ENCODE results near the gene CCND3. TPM values are rescaled to one million over a fixed set of nuclear protein-coding genes. Genes with fewer than 3 reads are reported as not detected.

The CCND3 gene
- total and polyA plus RNA-seq, 2 of the 13 experiments (the other 11 are each of a cell fraction or from before 2014, with no cell fraction given) = 4.3 to 7.2 TPM

DNA sequence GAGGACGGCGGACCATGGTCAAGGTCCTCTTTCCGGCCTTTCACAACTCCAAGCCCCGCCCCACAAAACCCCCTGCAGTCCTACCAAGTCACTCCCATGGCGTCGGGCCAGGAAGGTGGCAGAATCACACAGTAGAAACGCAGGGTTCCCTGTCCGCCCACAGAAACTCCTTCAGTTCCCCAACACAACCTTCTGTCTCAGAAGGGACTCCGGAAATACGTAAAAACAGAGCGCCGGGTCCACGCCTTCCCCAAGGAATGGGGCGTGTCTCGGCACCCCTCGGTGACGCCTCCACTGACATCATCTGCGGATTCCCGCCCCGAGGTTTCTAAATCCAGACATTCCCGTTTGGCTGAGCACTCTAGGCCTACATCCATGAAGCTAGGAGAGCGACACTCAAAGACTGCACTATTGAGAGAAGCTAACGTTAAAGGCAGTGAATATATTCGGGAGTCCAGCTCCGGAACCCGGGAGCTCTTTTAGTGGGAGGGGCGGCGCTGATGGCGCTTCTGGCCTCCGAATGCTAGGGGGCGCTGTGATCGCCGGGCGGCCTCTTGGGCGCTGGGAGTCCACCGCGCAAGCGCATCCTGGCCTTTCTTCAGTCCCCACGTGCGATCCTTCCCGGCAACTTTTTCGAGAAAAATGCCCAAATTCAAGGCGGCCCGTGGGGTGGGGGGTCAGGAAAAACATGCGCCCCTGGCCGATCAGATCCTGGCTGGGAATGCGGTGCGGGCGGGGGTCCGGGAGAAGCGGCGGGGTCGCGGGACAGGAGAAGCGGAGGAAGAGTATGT lies 20.5 kb downstream of the CCND3 start, which contains the start of the genes BYSL and MED20 (continued):
- peak; percentile 94 for TF ChIP-seq KIAA2018 (CRISPR knock-in tag; IDR thresholded peaks at IDR 0.05; ENCODE audit: borderline replicate concordance)
- peak; percentile 73; the same call in 1 of the 2 replicates for TF ChIP-seq SPEN (CRISPR knock-in tag; IDR thresholded peaks at IDR 0.05; ENCODE audit: low read depth)
- TF ChIP-seq ZNF503 (CRISPR knock-in tag; IDR thresholded peaks at IDR 0.05) = peak; percentile 76; the same call in 1 of the 2 replicates
- peak; percentile 39; the same call in 1 of the 2 replicates for TF ChIP-seq ZNF24 (IDR thresholded peaks at IDR 0.05)
- TF ChIP-seq TRIM22 (IDR thresholded peaks at IDR 0.05) = no peak
- TF ChIP-seq TRIM24 (CRISPR knock-in tag; IDR thresholded peaks at IDR 0.05) = no peak
- TF ChIP-seq ZNF678 (CRISPR knock-in tag; IDR thresholded peaks at IDR 0.05) = no peak; the same call in 1 of the 2 replicates
- TF ChIP-seq ZSCAN20 (CRISPR knock-in tag; IDR thresholded peaks at IDR 0.05; ENCODE audit: borderline replicate concordance) = peak; percentile 95
- TF ChIP-seq PRMT3 (CRISPR knock-in tag; IDR thresholded peaks at IDR 0.05; ENCODE audit: borderline replicate concordance, low read depth) = no peak
- peak; percentile 97 for TF ChIP-seq SMYD3 (CRISPR knock-in tag; IDR thresholded peaks at IDR 0.05)
- TF ChIP-seq KLF9 (CRISPR knock-in tag; IDR thresholded peaks at IDR 0.05; ENCODE audit: low read depth) = 0 out of 2 replicates have a peak, but pooled peaks have one; percentile 84
- TF ChIP-seq KLF11 (CRISPR knock-in tag; IDR thresholded peaks at IDR 0.05) = no peak; the same call in 1 of the 2 replicates
- TF ChIP-seq ZNF354B (CRISPR knock-in tag; IDR thresholded peaks at IDR 0.05) = peak; percentile 94; the same call in 1 of the 2 replicates
- TF ChIP-seq, protein P1, sequence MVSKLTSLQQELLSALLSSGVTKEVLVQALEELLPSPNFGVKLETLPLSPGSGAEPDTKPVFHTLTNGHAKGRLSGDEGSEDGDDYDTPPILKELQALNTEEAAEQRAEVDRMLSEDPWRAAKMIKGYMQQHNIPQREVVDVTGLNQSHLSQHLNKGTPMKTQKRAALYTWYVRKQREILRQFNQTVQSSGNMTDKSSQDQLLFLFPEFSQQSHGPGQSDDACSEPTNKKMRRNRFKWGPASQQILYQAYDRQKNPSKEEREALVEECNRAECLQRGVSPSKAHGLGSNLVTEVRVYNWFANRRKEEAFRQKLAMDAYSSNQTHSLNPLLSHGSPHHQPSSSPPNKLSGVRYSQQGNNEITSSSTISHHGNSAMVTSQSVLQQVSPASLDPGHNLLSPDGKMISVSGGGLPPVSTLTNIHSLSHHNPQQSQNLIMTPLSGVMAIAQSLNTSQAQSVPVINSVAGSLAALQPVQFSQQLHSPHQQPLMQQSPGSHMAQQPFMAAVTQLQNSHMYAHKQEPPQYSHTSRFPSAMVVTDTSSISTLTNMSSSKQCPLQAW (CRISPR knock-in tag; IDR thresholded peaks at IDR 0.05) = peak; percentile 92
- TF ChIP-seq SMARCC2 (IDR thresholded peaks at IDR 0.05) = no peak; the same call in 1 of the 2 replicates
- no peak for TF ChIP-seq JARID2 (CRISPR knock-in tag; IDR thresholded peaks at IDR 0.05; ENCODE audit: insufficient replicate concordance)
